HG03064 (cell line): Measurements from ENCODE around the gene PBX3.

Experiments
- ATAC-seq: cut with Tn5 transposase; IDR thresholded peaks from one replicate; pipeline ENCODE4 v1.9.1; 2021; ENCODE audit warnings: low read depth; ENCODE audit not compliant: unreplicated experiment

Gene PBX3

GRCh38 chr9:125747053-125747764 lies at the start of gene PBX3:
Gene PBX3 (plus strand): TSS chr9:125747373.
- peak; percentile 16 for ATAC-seq

GRCh38 chr9:125699870-125700269 lies 47.3 kb upstream of the PBX3 start:
- no peak for ATAC-seq

GRCh38 chr9:125700791-125701190 lies 46.4 kb upstream of the PBX3 start:
- ATAC-seq: peak; percentile 66

GRCh38 chr9:125701351-125701750 lies 45.8 kb upstream of the PBX3 start:
- no peak for ATAC-seq

GRCh38 chr9:125703662-125704061 lies 43.5 kb upstream of the PBX3 start:
- ATAC-seq: no peak

GRCh38 chr9:125705893-125706292 lies 41.3 kb upstream of the PBX3 start:
- no peak for ATAC-seq

GRCh38 chr9:125706651-125707471 lies 40.3 kb upstream of the PBX3 start, which contains the start of gene MAPKAP1:
Gene MAPKAP1 (minus strand): TSS chr9:125707208. CDS start chr9:125672574, 34,634 bp downstream.
- ATAC-seq: peak; percentile 92

- ATAC-seq: peak; percentile 15
These were observed 39.7 kb upstream of the PBX3 start for GRCh38 chr9:125707472-125707804.

GRCh38 chr9:125726456-125727132 lies 20.6 kb upstream of the PBX3 start:
- ATAC-seq: no peak

- ATAC-seq: no peak
These were observed 17.0 kb upstream of the PBX3 start for GRCh38 chr9:125730168-125730567.

- no peak for ATAC-seq
These were observed 14.6 kb upstream of the PBX3 start for GRCh38 chr9:125732562-125732961.

GRCh38 chr9:125739436-125739835 lies 7.7 kb upstream of the PBX3 start:
- ATAC-seq: no peak

GRCh38 chr9:125742657-125743056 lies 4.5 kb upstream of the PBX3 start:
- ATAC-seq: no peak

- ATAC-seq: no peak
These were observed 3.3 kb upstream of the PBX3 start for GRCh38 chr9:125743682-125744428.

GRCh38 chr9:125744616-125745015 lies 2.6 kb upstream of the PBX3 start:
- ATAC-seq: no peak

GRCh38 chr9:125745018-125745417 lies 2.2 kb upstream of the PBX3 start:
- no peak for ATAC-seq

GRCh38 chr9:125745682-125746016 lies 1.5 kb upstream of the PBX3 start:
- no peak for ATAC-seq

GRCh38 chr9:125746017-125746773 lies 978 bp upstream of the PBX3 start:
- ATAC-seq: peak; percentile 57

GRCh38 chr9:125746774-125747052 lies 460 bp upstream of the PBX3 start:
- ATAC-seq: no peak

- ATAC-seq: no peak
These were observed 732 bp downstream of the PBX3 start for GRCh38 chr9:125747765-125748445.
